Measurements from ENCODE around the gene MS4A7.

DNA sequence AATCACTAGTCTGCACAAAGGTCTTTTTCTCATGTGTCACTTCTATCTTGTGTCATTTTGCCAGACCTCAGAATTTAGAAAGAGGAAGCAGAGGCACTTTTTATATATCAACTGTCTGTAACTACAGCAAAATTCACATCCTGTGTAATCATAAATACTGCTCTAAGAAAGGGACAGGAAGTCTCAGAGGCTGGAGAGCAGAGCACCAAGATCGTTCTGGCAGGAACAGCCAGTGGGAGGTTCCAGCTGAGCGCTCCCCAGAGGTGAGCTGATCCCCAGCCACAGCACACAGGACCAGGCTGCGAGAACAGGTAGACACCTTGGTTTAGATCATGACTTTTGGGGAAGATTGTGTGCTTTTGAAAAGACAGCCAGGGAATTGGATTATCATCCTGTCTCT, at the start of gene MS4A7:
- TF ChIP-seq, protein P1, sequence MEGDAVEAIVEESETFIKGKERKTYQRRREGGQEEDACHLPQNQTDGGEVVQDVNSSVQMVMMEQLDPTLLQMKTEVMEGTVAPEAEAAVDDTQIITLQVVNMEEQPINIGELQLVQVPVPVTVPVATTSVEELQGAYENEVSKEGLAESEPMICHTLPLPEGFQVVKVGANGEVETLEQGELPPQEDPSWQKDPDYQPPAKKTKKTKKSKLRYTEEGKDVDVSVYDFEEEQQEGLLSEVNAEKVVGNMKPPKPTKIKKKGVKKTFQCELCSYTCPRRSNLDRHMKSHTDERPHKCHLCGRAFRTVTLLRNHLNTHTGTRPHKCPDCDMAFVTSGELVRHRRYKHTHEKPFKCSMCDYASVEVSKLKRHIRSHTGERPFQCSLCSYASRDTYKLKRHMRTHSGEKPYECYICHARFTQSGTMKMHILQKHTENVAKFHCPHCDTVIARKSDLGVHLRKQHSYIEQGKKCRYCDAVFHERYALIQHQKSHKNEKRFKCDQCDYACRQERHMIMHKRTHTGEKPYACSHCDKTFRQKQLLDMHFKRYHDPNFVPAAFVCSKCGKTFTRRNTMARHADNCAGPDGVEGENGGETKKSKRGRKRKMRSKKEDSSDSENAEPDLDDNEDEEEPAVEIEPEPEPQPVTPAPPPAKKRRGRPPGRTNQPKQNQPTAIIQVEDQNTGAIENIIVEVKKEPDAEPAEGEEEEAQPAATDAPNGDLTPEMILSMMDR (IDR thresholded peaks at IDR 0.05) = no peak
- TF ChIP-seq POLR2A (IDR thresholded peaks at IDR 0.05) = no peak

All from testis (tissue), 2 donors.